Trophoblast cell (in vitro differentiated cells and primary cell): Measurements from ENCODE around the gene GHRH.

Experiments
- DNase-seq, 2 donors: peaks; one replicate each; pipeline ENCODE4 v3.0.0-alpha.2; 2016
- H2AFZ ChIP-seq: 2 replicates; pipeline ENCODE4 v1.6.1; 2013; ENCODE audit warnings: low read length, moderate library complexity, mild to moderate bottlenecking; ENCODE audit not compliant: insufficient read depth, poor library complexity
- H2AK5ac ChIP-seq: 2 replicates; pipeline ENCODE4 v1.6.1; 2013; ENCODE audit warnings: mild to moderate bottlenecking, low read length
- H2BK120ac ChIP-seq: 2 replicates; pipeline ENCODE4 v1.6.1; 2013; ENCODE audit warnings: low read length, mild to moderate bottlenecking, moderate library complexity; ENCODE audit not compliant: insufficient read depth, poor library complexity
- H2BK12ac ChIP-seq: 2 replicates; pipeline ENCODE4 v1.6.1; 2013; ENCODE audit warnings: mild to moderate bottlenecking, low read length, moderate library complexity
- H2BK5ac ChIP-seq: 2 replicates; pipeline ENCODE4 v1.6.1; 2013; ENCODE audit warnings: low read length, low read depth, moderate library complexity, mild to moderate bottlenecking; ENCODE audit not compliant: poor library complexity
- H3K14ac ChIP-seq: 2 replicates; pipeline ENCODE4 v1.6.1; 2013; ENCODE audit warnings: mild to moderate bottlenecking, low read length
- H3K18ac ChIP-seq: 2 replicates; pipeline ENCODE4 v1.6.1; 2013; ENCODE audit warnings: mild to moderate bottlenecking, low read length
- H3K23ac ChIP-seq: 2 replicates; pipeline ENCODE4 v1.6.1; 2013; ENCODE audit warnings: low read length
- H3K27ac ChIP-seq: 2 replicates; pipeline ENCODE4 v1.5.1; 2013; ENCODE audit warnings: low read depth, mild to moderate bottlenecking, inconsistent platforms, low read length, moderate library complexity
- H3K27me3 ChIP-seq: 2 replicates; pipeline ENCODE4 v1.6.1; 2013; ENCODE audit warnings: inconsistent platforms, mild to moderate bottlenecking, low read length, moderate library complexity; ENCODE audit not compliant: insufficient read depth
- H3K36me3 ChIP-seq, 2 experiments: 1 replicate in 1 of 2; 2 replicates in 1 of 2; pipeline ENCODE4 v1.6.1; 2013; ENCODE audit warnings: low read length in 2 of 2, mild to moderate bottlenecking in 2 of 2, moderate library complexity in 1 of 2; ENCODE audit not compliant: insufficient read depth in 2 of 2, control insufficient read depth in 1 of 2
- H3K4ac ChIP-seq: 2 replicates; pipeline ENCODE4 v1.6.1; 2013; ENCODE audit warnings: low read depth, mild to moderate bottlenecking, low read length, moderate library complexity
- H3K4me1 ChIP-seq, 2 experiments: 1 replicate in 1 of 2; 2 replicates in 1 of 2; pipeline ENCODE4 v1.6.1; 2013; ENCODE audit warnings: low read length in 2 of 2, mild to moderate bottlenecking in 2 of 2, moderate library complexity in 1 of 2; ENCODE audit not compliant: insufficient read depth in 2 of 2, control insufficient read depth in 1 of 2
- H3K4me2 ChIP-seq: 2 replicates; pipeline ENCODE4 v1.6.1; 2013; ENCODE audit warnings: inconsistent platforms, mild to moderate bottlenecking, low read length, moderate library complexity
- H3K4me3 ChIP-seq: 2 replicates; pipeline ENCODE4 v1.5.1; 2013; ENCODE audit warnings: mild to moderate bottlenecking, low read depth, low read length, inconsistent platforms
- H3K79me1 ChIP-seq: one replicate; pipeline ENCODE4 v1.6.1; 2013; ENCODE audit warnings: low read length
- H3K79me2 ChIP-seq: 2 replicates; pipeline ENCODE4 v1.6.1; 2013; ENCODE audit warnings: low read length, mild to moderate bottlenecking; ENCODE audit not compliant: control insufficient read depth, insufficient read depth, poor library complexity
- H3K9ac ChIP-seq: 2 replicates; pipeline ENCODE4 v1.6.1; 2013; ENCODE audit warnings: mild to moderate bottlenecking, low read length
- H3K9me3 ChIP-seq: 2 replicates; pipeline ENCODE4 v1.6.1; 2013; ENCODE audit warnings: low read depth, mild to moderate bottlenecking, control low read depth, inconsistent platforms, low read length; ENCODE audit not compliant: insufficient read depth
- H4K12ac ChIP-seq: 2 replicates; pipeline ENCODE4 v1.6.1; 2013; ENCODE audit warnings: low read depth, mild to moderate bottlenecking, low read length, moderate library complexity
- H4K8ac ChIP-seq: 2 replicates; pipeline ENCODE4 v1.6.1; 2013; ENCODE audit warnings: low read depth, mild to moderate bottlenecking, low read length, moderate library complexity
- H4K91ac ChIP-seq: one replicate; pipeline ENCODE4 v1.6.1; 2013; ENCODE audit warnings: low read depth, mild to moderate bottlenecking, low read length, moderate library complexity
- WGBS: extraction: QIAGEN DNeasy Blood & Tissue Kit; methylation state at CpG from one replicate; pipeline ENCODE4 v1.1.7; 2013; ENCODE audit warnings: missing lambda C conversion rate; ENCODE audit not compliant: insufficient read length, insufficient coverage; ENCODE audit errors: extremely low coverage; 5-methylcytosine and 5-hydroxymethylcytosine counted together

The GHRH gene

GRCh38 chr20:37290158-37290810, 28.7 kb upstream of the GHRH start:
- H3K79me1 ChIP-seq = peaks cover 22% of the 10 kb centered on the region

GRCh38 chr20:37288091-37288490, 26.5 kb upstream of the GHRH start:
- H2BK12ac ChIP-seq = peak overlapping the region; percentile 58
- H4K8ac ChIP-seq = no peak overlapping the region
- peaks cover 6% of the 10 kb centered on the region for H3K79me2 ChIP-seq
- H3K27ac ChIP-seq = no peak overlapping the region
- H3K36me3 ChIP-seq = peaks cover 0 to 4% of the 10 kb centered on the region in 2 experiments
- H3K9me3 ChIP-seq = no peaks in the 10 kb centered on the region
- DNase-seq = no peak
- H3K18ac ChIP-seq = no peak overlapping the region
- H3K4me3 ChIP-seq = no peak overlapping the region
- H2BK120ac ChIP-seq = no peak overlapping the region
- no peak overlapping the region for H3K4me2 ChIP-seq
- peaks cover 0 to 9% of the 10 kb centered on the region in 2 experiments for H3K4me1 ChIP-seq
- H4K12ac ChIP-seq = no peak overlapping the region
- no peak overlapping the region for H3K23ac ChIP-seq
- no peak overlapping the region for H2AFZ ChIP-seq
- H2BK5ac ChIP-seq = no peak overlapping the region
- H3K14ac ChIP-seq = no peak overlapping the region
- H3K79me1 ChIP-seq = peaks cover 26% of the 10 kb centered on the region
- H4K91ac ChIP-seq = no peak overlapping the region
- H3K27me3 ChIP-seq = no peaks in the 10 kb centered on the region
- H3K4ac ChIP-seq = no peak overlapping the region
- no CpG with 5 or more reads among the region's 4 CpGs for WGBS
- no peak overlapping the region for H3K9ac ChIP-seq
- no peak overlapping the region for H2AK5ac ChIP-seq

More at GRCh38 chr20:37290158-37290810, 28.7 kb upstream of the GHRH start:
- Histone ChIP-seq H3K79me2 (peaks cover 6% of the 10 kb centered on the region), H3K4me1 (peaks cover 6 to 11% of the 10 kb centered on the region in 2 experiments), H2BK5ac (peak overlapping the region; percentile 92), H3K27me3 (no peaks in the 10 kb centered on the region), H4K12ac (peak overlapping the region; percentile 71), H2BK12ac (peak overlapping the region; percentile 46), H3K9ac (peak overlapping the region; percentile 95), H3K4me3 (peak overlapping the region; percentile 90), H2BK120ac (peak overlapping the region; percentile 87), H4K8ac (peak overlapping the region; percentile 86), H4K91ac (peak overlapping the region; percentile 94), H3K9me3 (no peaks in the 10 kb centered on the region), H3K23ac (no peak overlapping the region), H3K4ac (peak overlapping the region; percentile 90), H3K14ac (peak overlapping the region; percentile 99), H2AFZ (peak overlapping the region; percentile 68), H3K4me2 (peak overlapping the region; percentile 67), H2AK5ac (peak overlapping the region; percentile 57), H3K36me3 (peaks cover 0 to 9% of the 10 kb centered on the region in 2 experiments), H3K18ac (peak overlapping the region; percentile 73), H3K27ac (peak overlapping the region; percentile 91)
- no CpG with 5 or more reads among the region's 21 CpGs for WGBS
- no peak for DNase-seq

DNA sequence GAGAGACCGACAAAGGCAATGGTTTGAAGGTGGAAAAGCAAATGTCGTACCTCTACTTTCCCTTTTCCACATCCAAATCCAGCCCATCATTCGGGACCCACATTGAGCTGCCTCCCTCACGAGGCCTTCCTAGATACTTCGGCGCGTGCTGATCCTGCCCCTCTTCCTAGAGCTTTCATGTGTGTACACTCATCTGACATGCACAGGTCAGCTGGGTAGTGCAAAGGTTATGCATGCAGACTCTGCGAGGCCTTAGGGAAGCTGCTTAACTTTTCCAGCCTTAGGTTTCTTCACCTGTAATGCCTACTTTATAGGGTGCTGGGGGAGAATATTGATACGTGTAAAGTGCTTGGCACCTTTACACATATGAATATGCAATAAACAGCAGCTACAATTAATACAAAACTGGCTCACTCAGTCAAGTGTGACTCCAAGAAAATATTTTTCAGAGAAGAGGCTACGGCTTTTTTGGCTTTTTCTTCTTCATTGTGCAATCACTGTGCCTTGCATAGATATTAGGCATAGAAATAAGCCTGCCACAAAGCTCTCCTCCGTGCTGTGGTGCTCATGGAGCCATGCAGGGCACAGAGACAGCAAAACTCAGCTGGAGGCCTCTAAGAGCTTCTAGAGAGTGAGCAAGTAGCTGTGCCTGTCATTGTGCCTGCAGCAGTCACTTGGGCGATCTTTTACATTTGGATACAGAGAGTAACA, 24.2 kb upstream of the GHRH start:
- Histone ChIP-seq H2BK5ac (no peak overlapping the region), H3K4me2 (no peak overlapping the region), H2AFZ (peak overlapping the region; percentile 43), H4K8ac (no peak overlapping the region), H3K27ac (no peak overlapping the region), H3K79me1 (peaks cover 39% of the 10 kb centered on the region), H3K18ac (peak overlapping the region; percentile 28), H3K14ac (peak overlapping the region; percentile 89), H4K91ac (peak overlapping the region; percentile 74), H2BK12ac (peak overlapping the region; percentile 97), H3K4me1 (peaks cover 9 to 16% of the 10 kb centered on the region in 2 experiments), H3K23ac (no peak overlapping the region), H3K27me3 (no peaks in the 10 kb centered on the region), H4K12ac (no peak overlapping the region), H3K9ac (no peak overlapping the region), H3K9me3 (no peaks in the 10 kb centered on the region), H3K36me3 (no peaks in the 10 kb centered on the region), H3K4me3 (no peak overlapping the region), H3K4ac (no peak overlapping the region), H2BK120ac (peak overlapping the region; percentile 19), H2AK5ac (no peak overlapping the region), H3K79me2 (peaks cover 6% of the 10 kb centered on the region)
- no CpG with 5 or more reads among the region's 12 CpGs for WGBS
- DNase-seq = peak in 1 of 2 donors; percentile 45

GRCh38 chr20:37284691-37285161, 23.1 kb upstream of the GHRH start:
- peaks cover 5% of the 10 kb centered on the region for H3K79me2 ChIP-seq
- peak overlapping the region; percentile 9 for H2BK12ac ChIP-seq
- H2AK5ac ChIP-seq = peak overlapping the region; percentile 80
- peak overlapping the region; percentile 29 for H3K4ac ChIP-seq
- peak overlapping the region; percentile 9 for H4K8ac ChIP-seq
- WGBS = no CpG with 5 or more reads among the region's 6 CpGs
- H4K91ac ChIP-seq = peak overlapping the region; percentile 49
- H3K4me2 ChIP-seq = no peak overlapping the region
- H3K27me3 ChIP-seq = no peaks in the 10 kb centered on the region
- H2BK5ac ChIP-seq = no peak overlapping the region
- no peak overlapping the region for H3K23ac ChIP-seq
- H3K9ac ChIP-seq = no peak overlapping the region
- H3K36me3 ChIP-seq = no peaks in the 10 kb centered on the region
- H3K9me3 ChIP-seq = no peaks in the 10 kb centered on the region
- no peak overlapping the region for H2AFZ ChIP-seq
- H3K27ac ChIP-seq = no peak overlapping the region
- no peak for DNase-seq
- no peak overlapping the region for H4K12ac ChIP-seq
- peaks cover 17 to 25% of the 10 kb centered on the region in 2 experiments for H3K4me1 ChIP-seq
- peaks cover 45% of the 10 kb centered on the region for H3K79me1 ChIP-seq
- no peak overlapping the region for H2BK120ac ChIP-seq
- no peak overlapping the region for H3K14ac ChIP-seq
- H3K4me3 ChIP-seq = no peak overlapping the region
- H3K18ac ChIP-seq = no peak overlapping the region
